Stimulated activated CD8-positive, alpha-beta memory T cell treated with anti-CD3 and anti-CD28 coated beads, Interleukin-2, amount 100 ng/mL, for 48 hours (primary cell): ENCODE data around the gene ANXA11.
A peak's percentile ranks its signal among the peaks of the same experiment; 100 is the strongest.
"Not testable (repeated sequence)": the region's sequence is repeated elsewhere in the genome, so short reads cannot be mapped to it uniquely, and the experiment has no call there.

ENCODE experiments used
- DNase-seq, 2 donors: peaks; one replicate each; pipeline ENCODE4 v3.0.0-alpha.2; 2020; ENCODE audit warnings: low read depth in 2 of 2

ANXA11 gene

DNA sequence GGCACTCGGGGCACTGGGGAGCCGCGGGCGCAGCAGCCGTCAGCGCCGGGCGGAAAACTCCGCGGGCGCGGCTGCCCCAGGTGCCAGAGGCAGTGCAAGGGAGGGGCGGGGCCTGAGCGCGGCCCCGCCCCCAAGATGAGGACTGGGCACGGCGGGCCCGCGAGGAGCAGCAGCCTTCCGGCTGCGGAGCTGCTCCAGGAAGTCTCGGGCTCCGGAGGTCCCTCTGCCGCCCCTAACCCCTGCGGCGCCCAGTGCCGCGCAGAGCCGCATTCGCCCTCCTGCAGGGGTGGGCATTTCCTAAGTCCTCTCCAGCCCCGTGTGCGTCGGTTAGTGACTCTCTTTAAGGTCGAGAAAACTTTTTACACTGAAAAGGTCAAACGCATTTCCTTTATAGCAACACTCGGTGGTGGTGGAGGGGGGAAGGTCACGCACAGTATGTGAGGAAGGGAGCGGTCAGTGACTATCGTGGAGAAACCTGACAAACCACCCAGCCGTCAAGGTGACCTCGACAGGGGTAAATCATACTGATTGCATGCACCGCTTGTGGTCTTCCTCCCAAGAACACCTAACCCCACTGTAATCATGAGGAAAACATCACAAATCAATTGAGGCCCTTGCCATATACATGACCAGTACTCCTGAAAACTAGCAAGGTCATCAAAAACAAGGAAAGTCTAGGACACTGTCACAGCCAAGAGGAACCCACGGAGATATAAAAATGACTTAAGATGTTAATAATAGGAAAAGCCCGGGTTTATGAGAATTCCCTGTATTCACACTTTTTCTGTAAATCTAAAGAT, at the start of gene ANXA11:
Gene ANXA11, minus strand, starts transcription at position 61 of the 800 bp plus-strand sequence. CDS start 32,676 bp downstream, outside the sequence.
- DNase-seq = peak; percentile 75 to 78

DNA sequence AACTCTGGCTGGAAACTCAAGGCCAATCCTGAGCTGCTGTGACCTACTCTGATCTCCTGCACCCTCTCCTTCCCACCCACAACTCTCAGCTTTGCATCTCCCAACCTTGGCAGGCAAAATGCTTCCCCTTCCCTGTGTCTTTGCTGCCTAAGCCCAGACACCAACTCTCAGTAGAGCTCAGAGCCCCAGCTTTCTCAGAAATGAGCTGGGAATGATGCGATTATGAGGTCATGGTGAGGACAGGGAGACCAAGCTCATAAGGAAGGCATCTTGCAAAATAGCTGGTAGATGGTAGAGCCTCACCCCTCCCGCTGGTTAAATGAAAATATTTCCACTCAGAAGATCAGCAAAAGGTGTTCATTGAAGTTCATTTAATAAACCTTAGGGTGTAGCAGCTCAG, 49.4 kb upstream of the ANXA11 start:
- DNase-seq = not testable (repeated sequence)

DNA sequence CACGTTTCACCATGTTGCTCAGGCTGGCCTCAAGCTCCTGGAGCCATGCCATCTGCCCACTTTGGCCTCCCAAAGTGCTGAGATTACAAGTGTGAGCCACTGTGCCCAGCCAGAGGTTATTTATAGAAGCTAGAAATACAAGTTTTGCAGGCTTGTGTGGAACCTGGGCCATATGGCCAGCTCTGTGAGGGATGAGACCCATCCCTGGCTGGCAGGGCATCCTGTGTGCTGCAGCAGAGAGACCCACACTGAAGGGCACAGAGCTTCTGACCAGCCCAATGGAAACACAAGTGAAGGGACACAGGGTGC, 48.6 kb upstream of the ANXA11 start:
- DNase-seq = not testable (repeated sequence)

DNA sequence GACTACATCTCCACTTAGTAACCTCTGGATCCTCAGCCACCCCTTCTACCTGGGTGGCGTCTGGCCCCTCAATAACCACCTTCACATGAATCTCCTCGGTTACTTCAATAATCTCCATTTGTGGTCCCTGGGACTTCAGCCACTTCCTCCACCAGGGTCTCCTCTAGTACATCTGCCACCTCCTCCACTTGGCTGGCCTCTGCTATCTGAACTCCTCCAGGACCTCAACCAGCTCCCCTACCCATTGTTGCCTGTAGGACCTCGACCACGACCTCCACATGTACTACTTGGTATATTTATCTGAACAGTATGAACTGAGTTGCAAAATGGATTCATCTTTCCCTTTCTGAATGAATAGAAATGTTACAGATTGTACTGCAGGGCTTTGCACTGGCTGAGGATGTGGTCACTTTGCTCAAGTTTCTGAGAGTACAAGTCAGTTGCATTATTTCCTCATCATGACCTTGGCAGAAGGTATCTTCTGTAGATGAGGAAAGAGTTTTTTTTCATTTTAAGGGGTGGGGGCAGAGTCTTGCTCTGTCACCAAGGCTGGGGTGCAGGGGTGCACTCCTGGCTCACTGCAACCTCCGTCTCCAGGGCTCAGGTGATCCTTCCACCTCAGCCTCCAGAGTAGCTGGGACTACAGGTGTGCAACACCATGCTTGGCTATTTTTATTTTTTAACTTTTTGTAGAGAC, 48.1 kb upstream of the ANXA11 start:
- no peak for DNase-seq

DNA sequence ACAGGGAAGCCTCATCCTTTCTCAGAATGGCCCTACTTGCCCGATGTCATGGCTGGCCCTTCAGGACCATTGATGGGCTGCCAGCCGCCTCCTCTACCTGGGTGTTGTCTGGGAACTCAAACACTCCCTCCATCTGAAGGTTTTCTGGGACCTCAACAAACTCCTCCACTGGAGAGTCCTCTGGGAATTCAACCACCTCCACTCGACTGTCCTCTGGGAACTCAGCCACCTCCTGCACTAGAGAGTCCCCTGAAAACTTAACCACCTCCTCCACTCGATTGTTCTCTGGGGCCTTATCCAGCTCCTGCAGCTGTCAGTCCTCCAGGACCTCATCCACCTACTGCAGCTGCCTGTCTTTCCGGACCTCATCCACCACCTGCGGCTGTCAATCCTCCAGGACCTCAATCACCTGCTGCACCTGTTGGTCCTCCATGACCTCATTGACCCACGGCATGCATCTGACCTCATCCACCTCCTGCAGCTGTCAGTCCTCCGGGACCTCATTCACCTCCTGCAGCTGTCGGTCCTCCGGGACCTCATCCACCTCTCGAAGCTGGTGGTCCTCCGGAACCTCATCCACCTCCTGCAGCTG, 47.1 kb upstream of the ANXA11 start:
- DNase-seq = no peak

DNA sequence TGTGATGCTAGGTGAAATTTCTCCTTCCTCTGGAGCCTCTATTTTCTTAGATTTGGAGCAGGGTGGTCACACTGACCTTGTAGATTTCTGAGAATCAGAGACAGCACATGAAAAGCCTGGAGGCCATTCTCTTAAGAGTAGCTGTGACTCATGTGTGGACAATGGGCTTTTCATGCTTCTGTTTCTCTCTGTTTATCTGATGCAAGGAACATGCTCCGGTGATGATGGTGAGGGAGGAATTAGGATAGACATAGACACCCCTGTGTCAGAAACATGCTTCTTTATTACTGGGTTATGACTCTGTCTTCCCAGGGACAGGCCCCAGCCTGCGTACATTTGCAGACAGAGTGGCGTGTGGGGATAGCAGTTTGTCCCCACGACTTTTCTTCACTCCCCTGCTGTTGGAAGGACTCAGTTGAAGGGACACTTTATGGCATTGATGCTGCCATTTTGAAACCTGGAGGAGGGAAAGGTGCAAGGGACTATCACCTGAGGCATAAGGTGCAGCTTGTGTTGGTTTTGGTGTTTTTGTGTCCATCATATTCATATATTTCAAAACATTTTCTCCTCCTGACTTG, 46.5 kb upstream of the ANXA11 start:
- DNase-seq = not testable (repeated sequence)

DNA sequence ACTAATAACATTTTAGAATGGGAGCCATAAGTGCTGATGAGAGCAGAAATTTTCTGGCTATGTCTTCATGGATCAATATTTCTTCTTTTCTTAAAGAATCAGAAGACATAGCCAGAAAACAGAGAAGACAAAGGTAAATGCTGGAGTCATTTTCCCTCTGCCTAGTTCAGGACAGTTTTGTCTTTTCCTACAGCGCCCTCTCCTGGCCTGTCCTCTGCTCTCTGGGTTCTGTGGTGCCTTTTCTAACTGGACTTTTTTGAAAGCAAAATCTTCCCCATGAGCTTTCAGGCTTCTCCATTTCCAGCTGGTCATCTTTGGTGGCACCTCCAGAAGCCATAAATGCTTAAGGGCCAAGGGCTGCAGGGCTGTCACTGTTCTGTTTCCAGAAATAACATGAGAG, 45.1 kb upstream of the ANXA11 start:
- not testable (repeated sequence) for DNase-seq

DNA sequence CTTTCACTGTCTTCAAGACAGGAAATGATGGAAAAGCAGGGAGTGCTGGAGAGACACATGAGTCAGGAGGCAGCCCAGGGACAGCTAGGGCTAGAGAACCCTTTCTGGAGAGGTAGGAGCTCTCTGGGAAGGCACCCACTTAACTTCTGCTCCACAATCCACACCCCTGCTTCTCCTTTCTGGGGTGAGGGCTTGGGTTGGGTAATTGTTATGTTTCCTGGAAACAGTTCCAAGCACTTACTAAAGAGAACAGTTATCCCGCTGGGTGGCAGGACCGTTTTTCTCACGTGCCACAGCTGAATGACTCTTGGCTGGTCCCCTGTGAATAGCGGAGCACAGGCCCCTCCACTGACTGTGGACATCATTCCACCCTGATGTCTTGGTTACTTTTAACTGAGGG, 44.6 kb upstream of the ANXA11 start:
- not testable (repeated sequence) for DNase-seq

DNA sequence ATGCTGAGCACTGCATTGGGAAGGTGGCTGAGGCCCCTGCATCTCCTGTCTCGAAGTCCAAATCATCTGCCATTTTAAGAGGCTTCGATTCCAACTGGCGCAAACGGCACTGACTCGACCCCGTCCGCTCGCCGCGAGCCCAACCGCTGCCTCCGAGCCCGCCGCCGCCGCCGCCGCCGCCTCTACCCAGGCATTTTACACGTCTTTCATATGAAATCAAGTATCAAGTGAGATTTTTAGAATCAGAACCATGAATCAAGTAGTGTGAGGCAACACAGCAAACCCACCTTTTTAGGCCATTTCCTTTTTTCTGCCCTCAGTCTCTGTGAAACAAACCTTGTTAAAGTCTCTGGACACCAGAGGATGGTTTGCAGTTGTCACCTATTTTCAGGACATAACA, 42.3 kb upstream of the ANXA11 start:
- not testable (repeated sequence) for DNase-seq

DNA sequence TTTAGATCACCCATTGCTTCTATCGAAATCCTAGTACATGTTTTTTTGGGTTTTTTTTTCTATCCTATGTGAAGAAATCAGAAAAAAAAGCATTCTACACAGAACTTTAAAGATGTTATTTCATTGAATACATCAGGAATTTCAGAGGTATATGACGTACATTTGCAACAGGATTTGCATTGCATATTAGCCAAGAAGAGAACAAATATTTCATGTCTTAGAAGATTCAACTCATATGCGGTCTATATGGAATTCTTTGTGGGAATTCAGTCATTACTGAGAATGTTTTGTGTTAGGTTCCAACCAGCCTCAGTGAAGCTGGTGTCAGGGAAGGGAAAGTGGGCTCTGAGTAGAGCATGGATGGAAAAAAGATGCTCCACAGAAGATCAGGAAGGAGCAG, 39.0 kb upstream of the ANXA11 start:
- DNase-seq = not testable (repeated sequence)

DNA sequence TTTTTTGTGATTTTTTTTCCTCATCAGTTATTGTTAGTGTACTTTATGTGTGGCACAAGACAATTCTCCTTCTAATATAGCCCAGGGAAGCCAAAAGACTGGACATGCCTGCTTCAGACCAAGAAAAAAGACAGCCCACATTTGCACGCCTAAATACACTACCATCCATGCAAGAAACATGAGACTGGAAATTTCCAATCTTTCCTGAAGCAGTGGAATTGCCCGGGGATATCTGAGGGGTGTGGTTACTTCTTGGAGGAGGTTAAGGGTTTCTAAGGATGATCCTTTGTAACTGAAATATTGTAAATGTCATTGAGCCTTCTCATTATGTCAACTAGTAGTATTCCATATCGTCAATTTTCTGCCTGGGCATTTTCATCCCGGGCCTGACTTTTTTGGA, 37.0 kb upstream of the ANXA11 start:
- not testable (repeated sequence) for DNase-seq

DNA sequence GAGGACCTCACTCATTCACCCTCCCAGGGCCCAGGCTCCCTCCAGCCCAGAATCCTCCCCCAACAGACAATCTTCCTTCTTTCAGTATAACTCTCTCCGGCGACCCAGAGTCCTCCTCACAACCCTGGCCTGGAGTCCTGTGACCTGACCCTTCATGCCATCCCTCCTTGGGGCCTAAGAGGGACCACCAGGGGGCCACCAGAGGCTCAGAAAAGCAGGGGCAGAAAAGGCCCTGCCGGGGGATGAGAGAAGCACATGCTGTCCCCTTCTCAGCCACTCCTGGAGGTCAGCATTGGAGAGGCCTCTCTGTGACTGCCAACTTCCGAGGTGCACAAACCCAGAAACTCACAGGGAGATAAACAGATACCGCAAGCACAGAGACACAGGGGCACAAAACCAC, 31.1 kb upstream of the ANXA11 start:
- DNase-seq = not testable (repeated sequence)

DNA sequence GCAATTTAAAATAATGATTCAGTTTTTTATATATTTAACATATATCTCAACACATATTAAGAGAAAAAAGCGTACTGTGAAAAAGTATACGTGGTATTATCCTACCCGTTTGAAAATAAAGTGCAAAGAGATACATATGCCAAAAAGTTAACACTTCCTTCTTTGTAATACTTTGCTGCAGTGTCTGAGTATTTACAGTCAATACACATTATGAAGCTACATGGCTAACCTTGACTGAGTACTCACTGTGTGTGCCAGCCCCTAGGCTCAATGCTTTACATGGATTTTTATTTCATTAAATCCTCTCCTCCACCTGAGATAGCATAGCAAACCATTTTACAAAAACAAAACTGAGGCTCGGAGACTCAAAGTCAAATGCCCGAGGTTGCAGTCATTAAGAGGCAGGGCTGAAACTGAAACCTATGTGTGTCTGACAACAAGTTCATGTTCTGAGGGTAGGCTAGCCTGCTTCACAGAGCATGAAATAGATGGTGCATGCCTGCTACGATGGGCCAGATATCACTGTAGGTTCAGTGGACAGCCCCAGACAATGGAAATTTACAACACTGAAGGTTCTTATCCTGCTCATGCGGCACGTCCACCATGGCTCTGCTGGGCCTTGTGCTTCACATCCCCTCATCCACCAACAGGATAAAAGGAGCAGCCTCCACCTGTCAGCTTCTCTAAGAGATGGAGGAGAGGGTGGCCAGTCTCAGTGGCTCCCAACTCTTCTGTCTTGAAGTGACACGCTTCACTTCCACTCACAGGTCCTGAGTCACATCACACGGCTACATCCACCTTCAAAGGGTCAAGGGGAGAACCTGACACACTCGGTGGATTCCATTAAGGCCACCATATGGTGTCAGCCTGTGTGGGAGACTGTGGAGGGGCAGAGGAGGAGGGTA, 29.2 kb upstream of the ANXA11 start:
- not testable (repeated sequence) for DNase-seq

DNA sequence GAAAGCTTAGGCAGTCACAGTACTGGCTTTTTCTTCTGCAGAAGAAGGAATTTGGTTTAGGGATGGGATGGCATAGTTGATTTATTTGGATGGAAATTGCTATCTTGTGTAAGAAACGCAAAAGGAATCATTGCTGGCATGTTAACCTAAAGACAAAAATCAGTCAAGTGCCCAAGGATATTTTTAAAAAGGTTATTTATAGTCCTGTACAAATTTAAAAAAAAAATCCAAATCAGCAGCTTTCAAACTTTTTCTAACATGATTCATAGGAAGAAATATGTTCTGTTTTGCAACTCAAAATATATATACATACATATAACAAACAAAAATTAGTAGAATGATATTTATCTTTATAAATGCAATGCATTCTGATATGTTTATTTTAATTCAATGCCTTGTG, 28.5 kb upstream of the ANXA11 start:
- not testable (repeated sequence) for DNase-seq

DNA sequence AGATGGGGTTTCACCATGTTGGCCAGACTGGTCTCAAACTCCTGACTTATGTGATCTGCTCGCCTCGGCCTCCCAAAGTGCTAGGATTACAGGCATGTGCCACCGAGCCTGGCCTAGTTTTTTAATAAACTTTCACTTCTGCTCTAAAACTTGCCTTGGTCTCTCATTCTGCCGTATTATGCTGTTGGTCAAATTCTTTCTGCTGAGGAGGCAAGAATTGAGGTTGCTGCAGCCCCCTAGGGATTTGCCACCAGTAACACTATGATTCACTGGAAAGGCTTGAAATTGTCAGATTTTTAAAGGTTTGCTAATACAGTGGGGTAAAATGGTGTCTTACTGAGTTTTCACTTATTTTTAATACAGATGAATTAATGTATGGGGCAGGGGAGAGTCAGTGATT, 21.4 kb upstream of the ANXA11 start:
- DNase-seq = not testable (repeated sequence)

DNA sequence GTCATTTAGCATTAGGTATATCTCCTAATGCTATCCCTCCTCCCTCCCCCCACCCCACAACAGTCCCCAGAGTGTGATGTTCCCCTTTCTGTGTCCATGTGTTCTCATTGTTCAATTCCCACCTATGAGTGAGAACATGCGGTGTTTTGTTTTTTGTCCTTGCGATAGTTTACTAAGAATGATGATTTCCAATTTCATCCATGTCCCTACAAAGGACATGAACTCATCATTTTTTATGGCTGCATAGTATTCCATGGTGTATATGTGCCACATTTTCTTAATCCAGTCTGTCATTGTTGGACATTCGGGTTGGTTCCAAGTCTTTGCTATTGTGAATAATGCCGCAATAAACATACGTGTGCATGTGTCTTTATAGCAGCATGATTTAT, 17.7 kb upstream of the ANXA11 start:
- DNase-seq = not testable (repeated sequence)

DNA sequence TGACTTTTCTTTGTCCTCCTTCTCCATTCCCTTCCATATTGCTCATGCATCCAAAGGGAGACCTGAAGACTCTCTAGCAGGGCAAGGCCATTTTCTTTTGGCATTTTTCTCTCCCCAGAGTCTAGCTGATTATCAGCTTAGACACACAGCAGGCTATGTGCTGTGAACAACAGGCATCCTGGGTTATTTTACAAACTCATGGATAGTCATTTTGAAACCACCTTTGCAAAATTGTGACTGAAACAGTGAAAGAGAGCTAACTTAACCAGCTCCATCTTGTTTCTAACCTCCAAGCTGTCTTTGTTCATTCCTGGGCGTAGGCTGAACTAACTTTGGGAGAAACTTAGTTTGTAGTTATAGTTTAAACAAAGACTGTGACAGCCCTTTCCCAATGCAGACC, 13.5 kb upstream of the ANXA11 start:
- DNase-seq = not testable (repeated sequence)

DNA sequence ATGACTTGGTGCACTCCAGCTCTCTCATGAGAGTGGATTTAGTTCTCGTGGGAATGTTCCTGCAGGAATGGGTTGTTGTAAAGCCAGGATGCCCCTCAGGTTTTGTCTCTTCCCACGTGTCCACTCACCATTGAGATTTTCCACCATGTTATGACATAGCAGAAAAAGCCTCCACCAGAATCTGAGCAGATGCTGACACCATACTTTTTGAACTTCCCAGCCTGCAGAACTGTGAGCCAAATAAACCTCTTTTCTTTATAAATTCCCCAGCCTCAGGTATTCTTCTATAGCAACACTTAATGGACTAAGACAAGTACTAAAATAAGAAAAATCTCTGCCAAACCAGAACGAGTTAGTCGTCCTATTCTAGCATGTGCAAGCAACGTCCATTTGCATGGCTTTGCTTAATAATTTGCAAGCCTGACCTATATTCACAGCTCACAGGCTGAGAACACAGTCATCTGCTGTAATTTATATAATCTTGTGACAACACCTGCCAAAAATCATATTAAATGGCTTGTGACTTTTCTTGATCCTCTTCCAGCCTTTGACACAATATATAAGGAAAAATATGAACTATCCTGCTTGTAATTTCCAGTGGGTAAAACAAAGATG, 9.1 kb upstream of the ANXA11 start:
- DNase-seq = not testable (repeated sequence)

DNA sequence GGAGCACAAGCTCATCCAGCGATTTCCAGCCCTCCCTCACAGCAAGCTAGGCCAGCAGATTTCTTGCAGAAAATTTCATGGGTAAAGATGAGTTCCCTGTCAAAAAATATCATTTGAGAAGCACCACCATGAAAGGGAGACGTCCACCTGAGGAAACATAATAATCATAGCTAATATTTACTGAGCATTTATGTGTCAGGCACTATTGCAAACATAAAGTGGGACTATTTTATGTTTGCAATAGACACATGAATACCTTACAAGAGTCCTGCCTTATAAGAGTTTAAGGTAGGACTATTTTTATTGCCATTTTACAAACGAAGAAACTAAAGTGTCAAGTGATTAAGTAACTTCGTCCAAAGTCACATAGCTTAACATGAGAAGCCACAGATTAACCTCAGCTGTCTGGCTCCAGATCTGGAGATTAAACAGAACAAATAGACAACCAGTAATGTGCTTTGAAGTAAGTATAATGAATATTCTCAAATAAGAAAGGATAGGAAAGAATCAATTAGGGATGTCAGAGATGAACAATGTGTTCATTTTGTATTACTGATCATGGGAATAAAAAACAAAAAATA, 7.3 kb upstream of the ANXA11 start:
- not testable (repeated sequence) for DNase-seq

DNA sequence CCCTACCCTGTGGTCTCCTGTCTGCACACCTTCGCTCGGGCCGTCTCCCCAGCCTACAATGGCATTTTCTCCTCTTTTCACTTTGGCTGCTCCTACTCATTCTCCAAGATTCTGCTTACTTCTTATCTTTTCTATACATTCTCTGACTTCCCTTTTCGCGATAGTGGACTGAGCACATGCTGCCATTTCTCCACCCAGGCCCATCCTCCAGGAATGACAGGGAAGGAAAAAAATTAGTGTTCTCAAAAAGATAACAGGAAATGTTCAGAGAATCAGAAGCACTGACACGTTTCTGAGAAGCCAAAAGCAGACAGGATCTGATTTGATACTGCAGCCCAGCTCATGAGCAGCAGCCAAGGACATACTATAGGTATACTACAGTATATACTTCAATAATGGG, 6.4 kb upstream of the ANXA11 start:
- DNase-seq = no peak

DNA sequence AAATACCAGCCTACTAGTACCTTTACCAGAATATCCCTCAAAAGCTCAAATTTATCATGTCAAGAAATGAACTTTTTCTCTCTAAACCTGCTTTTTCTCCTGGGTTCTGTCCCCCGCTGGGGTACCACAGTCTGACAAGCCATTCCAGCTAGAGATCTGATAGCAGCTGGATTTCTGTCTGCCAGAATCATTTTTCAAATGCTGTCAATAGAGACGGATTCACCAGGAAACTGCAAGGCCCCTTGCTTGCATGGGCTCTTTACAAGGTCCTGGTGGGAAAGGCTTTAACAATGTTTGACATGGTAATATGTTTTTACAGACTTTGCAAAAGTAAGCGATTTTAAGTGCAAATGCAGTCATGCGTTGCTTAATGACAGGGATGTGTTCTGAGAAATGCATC, 4.9 kb upstream of the ANXA11 start:
- no peak for DNase-seq
